Muscle of back (tissue), 13 donors: ENCODE results near the gene PSMA6. TPM values are rescaled to one million over a fixed set of nuclear protein-coding genes. Genes with fewer than 3 reads are reported as not detected.
A peak's percentile ranks its signal among the peaks of the same experiment; 100 is the strongest.
"Not testable (repeated sequence)": the region's sequence is repeated elsewhere in the genome, so short reads cannot be mapped to it uniquely, and the experiment has no call there.

Experiments used
- DNase-seq, 3 donors: peaks; one replicate each; pipeline versions ENCODE4 v3.0.0 to v3.0.0-alpha.2; 2013
- long read RNA-seq, 9 donors: transcript quantifications; one replicate each; lab custom pipeline, GENCODE V29; 2026
- polyA plus RNA-seq, 10 donors: library from polyadenylated mRNA; unstranded; fragments of 120-200 nt; gene quantifications; one replicate each; pipeline ENCODE4 v1.2.1, GENCODE V29; 2013; ENCODE audit not compliant: insufficient read length in 10 of 10

PSMA6 gene
- 100 to 1,000 TPM; 151 to 249 (median 192) TPM for polyA plus RNA-seq
- long read RNA-seq, donor 1, full-length matches to known transcripts = 133 of 133 reads
- long read RNA-seq, donor 1, partial matches to known transcripts = 0 of 133 reads
- long read RNA-seq, donor 1, other reads (novel, unspliced or antisense) = 0 of 133 reads
- long read RNA-seq, donor 2, full-length matches to known transcripts = 93 of 93 reads
- long read RNA-seq, donor 2, partial matches to known transcripts = 0 of 93 reads
- long read RNA-seq, donor 2, other reads (novel, unspliced or antisense) = 0 of 93 reads
- long read RNA-seq, donor 3 = 0 reads
- long read RNA-seq, donor 4, full-length matches to known transcripts = 73 of 73 reads
- long read RNA-seq, donor 4, partial matches to known transcripts = 0 of 73 reads
- long read RNA-seq, donor 4, other reads (novel, unspliced or antisense) = 0 of 73 reads
- long read RNA-seq, donor 5, full-length matches to known transcripts = 131 of 131 reads
- long read RNA-seq, donor 5, partial matches to known transcripts = 0 of 131 reads
- long read RNA-seq, donor 5, other reads (novel, unspliced or antisense) = 0 of 131 reads
- long read RNA-seq, donor 6, full-length matches to known transcripts = 130 of 136 reads
- long read RNA-seq, donor 6, partial matches to known transcripts = 6 of 136 reads
- long read RNA-seq, donor 6, other reads (novel, unspliced or antisense) = 0 of 136 reads
- long read RNA-seq, donor 7, full-length matches to known transcripts = 111 of 119 reads
- long read RNA-seq, donor 7, partial matches to known transcripts = 8 of 119 reads
- long read RNA-seq, donor 7, other reads (novel, unspliced or antisense) = 0 of 119 reads
- long read RNA-seq, donor 8, full-length matches to known transcripts = 75 of 75 reads
- long read RNA-seq, donor 8, partial matches to known transcripts = 0 of 75 reads
- long read RNA-seq, donor 8, other reads (novel, unspliced or antisense) = 0 of 75 reads
- long read RNA-seq, donor 9, transcript PSMA6-201 (7 exons, 1,029 nt) = major isoform, 7 of 8 reads
- long read RNA-seq, donor 9, partial matches to known transcripts = 0 of 8 reads
- long read RNA-seq, donor 9, other reads (novel, unspliced or antisense) = 0 of 8 reads

DNA sequence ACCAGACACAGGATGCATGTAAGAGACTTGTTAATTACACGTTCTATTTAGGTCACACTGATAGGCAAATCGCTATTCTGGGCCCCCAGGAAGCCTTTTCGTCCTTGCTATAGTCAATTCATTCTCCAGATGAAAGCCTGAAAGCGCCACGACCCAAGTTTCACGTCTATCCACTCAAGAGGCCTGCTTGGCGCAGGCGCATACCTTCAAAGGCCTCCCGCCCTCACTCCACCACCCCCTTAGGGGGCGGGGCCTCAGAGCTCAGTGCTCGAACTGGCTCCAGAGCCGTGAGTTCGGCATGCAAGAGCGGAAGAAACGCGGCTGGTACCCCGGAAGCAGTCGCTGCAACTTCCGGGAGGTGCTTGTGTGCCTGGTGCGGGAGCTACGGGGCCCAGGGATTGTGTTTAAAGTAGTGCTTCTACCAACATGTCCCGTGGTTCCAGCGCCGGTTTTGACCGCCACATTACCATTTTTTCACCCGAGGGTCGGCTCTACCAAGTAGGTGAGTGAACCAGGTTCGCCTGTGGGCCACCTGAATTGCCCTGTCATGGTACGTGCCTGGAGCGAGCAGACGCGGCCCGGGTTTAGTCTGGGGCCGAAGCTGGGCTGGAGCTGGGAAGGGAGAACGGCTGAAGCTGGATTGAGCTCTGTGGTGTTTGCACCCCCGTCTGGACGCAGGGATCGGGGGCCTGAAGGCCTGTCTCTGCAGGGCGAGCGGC, at the start of gene PSMA6:
PSMA6 (plus strand) TSS at position 332 of the 719 bp plus-strand sequence; CDS start at position 427, 95 bp downstream.
- peak; percentile 99 to 100 (median 100) for DNase-seq

- DNase-seq = no peak
Measured at GRCh38 chr14:35242599-35243311, 49.4 kb upstream of the PSMA6 start.

GRCh38 chr14:35243956-35244355, 48.2 kb upstream of the PSMA6 start:
- DNase-seq = peak in 1 of 3 donors; percentile 46

DNA sequence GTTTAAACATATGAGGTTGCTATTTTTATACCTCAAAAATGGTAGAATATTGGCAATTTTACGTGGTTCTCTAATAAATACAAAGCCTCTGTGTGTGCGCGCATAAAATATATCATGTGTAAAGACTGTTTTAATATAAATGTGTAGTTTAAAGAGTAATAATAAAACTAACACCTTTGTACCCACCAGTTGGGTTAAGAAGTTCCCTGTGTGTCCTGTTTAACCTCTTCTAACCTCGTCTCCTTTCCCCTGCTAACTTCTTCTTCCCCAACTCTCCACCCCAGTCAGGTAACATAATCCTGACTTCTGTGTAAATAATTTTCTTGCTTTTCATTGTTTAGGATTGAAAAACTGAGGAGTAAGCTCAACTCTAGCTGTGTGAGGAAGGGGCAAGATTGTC, 47.6 kb upstream of the PSMA6 start:
- DNase-seq = no peak

DNA sequence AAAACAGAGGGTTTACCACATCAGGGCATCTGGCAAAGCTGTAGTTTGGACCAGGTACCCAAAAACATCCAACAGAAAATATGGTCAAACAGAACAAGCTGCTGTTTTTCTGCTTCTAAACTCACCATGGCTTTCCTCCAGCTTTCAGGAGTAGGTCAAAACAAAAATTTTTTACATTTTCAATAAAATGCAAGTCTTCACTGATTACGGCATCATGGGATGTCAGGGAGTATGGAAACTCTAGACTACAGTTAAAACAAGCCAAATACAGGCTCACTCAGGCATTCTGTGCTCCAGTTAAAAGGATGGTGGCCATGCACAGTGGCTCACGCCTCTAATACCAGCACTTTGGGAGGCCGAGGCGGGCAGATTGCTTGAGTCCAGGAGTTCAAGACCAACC, 47.1 kb upstream of the PSMA6 start:
- peak in 1 of 3 donors; percentile 41 for DNase-seq

- no peak for DNase-seq
Measured at GRCh38 chr14:35247777-35248475, 44.3 kb upstream of the PSMA6 start.

GRCh38 chr14:35248476-35248788, 43.8 kb upstream of the PSMA6 start:
- no peak for DNase-seq

DNA sequence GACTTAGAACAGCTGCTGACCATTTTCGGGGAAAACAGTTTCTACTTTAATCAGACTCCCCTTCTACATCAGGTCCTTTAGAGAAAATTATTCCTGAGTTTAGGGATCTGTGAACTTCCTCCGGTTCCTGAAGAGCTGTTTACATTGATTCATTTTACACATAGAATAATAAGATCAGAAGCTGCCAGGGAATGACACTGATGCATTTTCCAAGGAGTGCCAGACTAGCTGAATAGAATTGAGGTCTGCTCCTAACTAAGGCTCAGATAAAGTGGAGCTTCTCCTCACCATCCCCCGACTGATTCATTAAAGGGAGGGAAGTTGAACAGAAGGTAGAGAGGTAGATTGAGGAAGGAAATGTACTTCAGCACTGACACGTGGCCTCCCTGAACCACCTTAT, 41.9 kb upstream of the PSMA6 start:
- DNase-seq = no peak

- no peak for DNase-seq
Measured at GRCh38 chr14:35252451-35252868, 39.7 kb upstream of the PSMA6 start.

GRCh38 chr14:35253056-35253455, 39.1 kb upstream of the PSMA6 start:
- DNase-seq = not testable (repeated sequence)

- DNase-seq = not testable (repeated sequence)
Measured at GRCh38 chr14:35254034-35254622, 38.1 kb upstream of the PSMA6 start.

- DNase-seq = no peak
Measured at GRCh38 chr14:35254736-35255135, 37.4 kb upstream of the PSMA6 start.

DNA sequence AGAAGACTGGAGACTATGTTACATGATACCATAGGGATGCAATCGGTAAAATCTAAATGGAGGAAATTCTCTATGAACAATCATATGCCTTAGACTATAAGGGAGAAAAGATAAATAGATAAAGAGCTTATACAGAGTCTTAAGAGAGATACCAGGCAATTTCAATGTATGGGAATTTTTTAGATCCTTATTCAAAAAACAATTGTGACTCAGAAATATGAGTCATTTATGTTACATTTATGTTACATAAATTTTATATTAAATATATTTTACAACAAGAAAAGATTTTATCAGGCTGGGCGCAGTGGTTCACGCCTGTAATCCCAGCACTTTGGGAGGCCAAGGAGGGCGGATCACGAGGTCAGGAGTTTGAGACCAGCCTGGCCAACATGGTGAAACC, 36.5 kb upstream of the PSMA6 start:
- no peak for DNase-seq

DNA sequence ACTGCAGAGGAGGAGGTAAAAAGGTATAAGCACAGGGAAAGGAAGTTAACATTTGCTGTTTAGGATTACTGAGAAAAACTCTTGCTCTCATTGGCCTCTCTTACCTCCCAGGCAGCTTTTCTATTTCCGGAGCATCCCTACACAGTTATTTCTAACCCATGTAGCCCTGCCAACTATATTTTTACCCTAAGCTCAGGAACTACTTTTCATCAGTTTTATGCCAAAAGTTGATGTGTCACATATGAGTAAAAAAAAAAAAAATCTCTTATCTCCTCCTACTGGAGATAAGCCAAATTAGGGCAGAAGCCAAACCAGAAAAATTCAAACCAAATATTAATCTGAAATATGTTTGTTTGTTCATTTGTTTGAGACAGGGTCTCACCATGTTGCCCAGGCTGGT, 34.4 kb upstream of the PSMA6 start:
- DNase-seq = no peak

GRCh38 chr14:35258420-35258819, 33.8 kb upstream of the PSMA6 start:
- no peak for DNase-seq

DNA sequence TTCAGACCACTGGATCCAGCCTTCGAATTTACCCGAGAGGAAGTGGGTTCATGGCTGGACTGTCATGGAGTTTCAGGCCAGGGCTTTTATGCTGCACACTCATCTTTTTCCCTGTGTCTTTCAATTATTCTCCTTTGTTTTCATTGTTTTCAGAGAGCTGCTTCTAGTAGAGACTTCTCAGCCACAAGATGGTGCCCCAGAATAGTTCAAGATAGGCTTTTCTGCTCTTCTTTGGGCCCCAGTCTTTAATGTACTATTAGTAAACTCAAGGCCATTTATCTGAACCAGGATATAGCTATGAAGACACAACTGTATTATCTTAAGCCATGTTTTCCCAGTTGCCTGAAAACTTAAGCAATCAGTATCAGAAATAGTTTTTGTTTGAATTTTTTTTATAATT, 30.4 kb upstream of the PSMA6 start:
- DNase-seq = peak in 1 of 3 donors; percentile 27

DNA sequence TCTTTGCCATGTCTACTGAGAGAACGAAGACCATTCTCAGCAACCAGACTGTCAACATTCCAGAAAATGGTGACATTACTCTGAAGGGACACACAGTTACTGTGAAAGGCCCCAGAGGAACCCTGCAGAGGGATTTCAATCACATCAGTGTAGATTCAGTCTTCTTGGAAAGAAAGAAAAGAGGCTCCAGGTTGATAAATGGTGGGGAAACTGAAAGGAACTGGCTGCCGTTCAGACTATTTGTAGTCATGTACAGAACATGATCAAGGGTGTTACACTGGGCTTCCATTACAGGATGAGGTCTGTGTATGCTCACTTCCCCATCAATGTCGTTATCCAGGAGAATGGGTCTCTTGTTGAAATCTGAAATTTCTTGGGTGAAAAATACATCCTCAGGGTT, 29.7 kb upstream of the PSMA6 start:
- no peak for DNase-seq

DNA sequence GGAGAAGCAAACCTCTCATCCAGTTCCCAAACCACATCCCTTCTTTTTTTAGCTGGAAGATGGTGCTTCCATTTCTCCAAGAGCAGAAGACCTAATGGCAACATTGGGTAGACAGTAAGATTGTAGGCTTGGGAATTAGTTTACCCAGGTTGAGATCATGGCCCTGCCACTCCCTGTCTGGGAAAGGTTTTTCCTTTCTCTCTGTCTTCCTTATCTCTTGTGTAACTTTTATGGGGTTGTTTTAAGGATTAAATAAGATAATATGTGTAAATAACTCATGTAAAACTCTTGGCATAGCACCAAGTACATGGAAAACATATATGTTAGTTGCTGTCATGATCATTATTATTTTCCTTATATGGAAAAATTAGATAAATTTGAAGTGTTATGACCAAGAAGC, 23.2 kb upstream of the PSMA6 start:
- DNase-seq = no peak

DNA sequence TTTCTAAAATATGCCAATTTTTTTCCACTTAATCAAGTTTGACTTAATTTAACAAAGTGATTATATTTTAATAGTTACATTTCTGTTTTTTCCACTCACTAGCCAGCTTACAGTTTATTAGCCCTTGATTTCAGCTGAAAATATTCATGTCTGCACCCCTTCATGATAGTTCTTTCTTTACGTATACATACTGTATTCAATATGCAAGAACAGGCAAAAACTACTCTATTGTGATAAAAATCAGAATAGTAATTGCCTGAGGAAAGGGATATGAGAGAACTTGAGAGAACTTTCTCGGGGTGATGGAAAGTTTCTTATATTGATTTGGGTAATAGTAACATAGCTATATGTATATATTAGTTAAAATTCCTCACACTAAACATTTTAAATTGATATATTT, 17.4 kb upstream of the PSMA6 start:
- DNase-seq = no peak

DNA sequence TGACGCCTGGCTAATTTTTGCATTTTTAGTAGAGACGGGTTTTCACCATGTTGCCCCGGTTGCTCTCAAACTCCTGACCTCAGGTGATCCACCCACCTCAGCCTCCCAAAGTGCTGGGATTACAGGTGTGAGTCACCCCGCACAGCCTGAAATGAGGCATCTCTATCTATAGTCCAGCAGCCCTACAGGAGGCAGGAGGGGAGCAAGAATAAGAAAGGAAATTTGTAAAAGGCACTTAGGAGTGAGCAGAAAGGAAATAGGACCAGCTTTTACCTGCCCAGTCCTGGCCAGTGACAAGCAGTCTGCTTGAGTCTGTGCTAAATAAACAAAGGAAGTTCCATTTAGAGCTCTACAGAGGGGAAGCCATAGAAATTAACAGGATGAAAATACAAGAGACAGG, 15.0 kb upstream of the PSMA6 start:
- DNase-seq = no peak
